ENCODE measurements around the gene NKG7.
A peak's percentile ranks its signal among the peaks of the same experiment; 100 is the strongest.

Gene NKG7

GRCh38 chr19:51365965-51366388 lies 6.5 kb downstream of the NKG7 start, which contains the start of gene ETFB:
ETFB (minus strand) TSS chr19:51366388; CDS start chr19:51366326, 62 bp downstream.
- no peak for DNase-seq
- peak within 1 kb of the TSS; percentile 97 for H3K27ac ChIP-seq (ENCODE audit: low read length)
- H3K9me3 ChIP-seq (ENCODE audit: insufficient read depth, low read length, severe bottlenecking): no peaks in the 10 kb centered on the region
- no peaks in the 10 kb centered on the region for H3K27me3 ChIP-seq (ENCODE audit: insufficient read depth, low read length, poor library complexity)
- peak within 1 kb of the TSS; percentile 71 to 88 for H3K4me3 ChIP-seq (ENCODE audit: low read depth in 1 of 2, low read length in 2 of 2)
- H3K79me2 ChIP-seq (ENCODE audit: insufficient read depth, low read length): peaks cover 42% of the 10 kb centered on the region
- H3K9ac ChIP-seq (ENCODE audit: low read depth, low read length): peak within 1 kb of the TSS; percentile 83
- peaks cover 4% of the 10 kb centered on the region; the same call in 1 of the 2 replicates for H3K36me3 ChIP-seq (ENCODE audit: insufficient read depth, low read length)
- peaks cover 52% of the 10 kb centered on the region for H3K4me1 ChIP-seq (ENCODE audit: insufficient read depth, low read length)
- H2AFZ ChIP-seq (ENCODE audit: low read depth, low read length): peak within 1 kb of the TSS; percentile 93
- ATAC-seq (ENCODE audit: insufficient read depth, low read depth): peak; percentile 6; the same call in 2 of the 3 replicates
- no peak for TF ChIP-seq EZH2 (IDR thresholded peaks at IDR 0.05; ENCODE audit: borderline replicate concordance, low read depth, low read length, severe bottlenecking)
- no peak for TF ChIP-seq CTCF (IDR thresholded peaks at IDR 0.05; ENCODE audit: borderline replicate concordance, extremely low read depth, low read length, poor library complexity, severe bottlenecking)
- peak within 1 kb of the TSS; percentile 88 for H3K4me2 ChIP-seq (ENCODE audit: insufficient read depth, low read length)
- peaks cover 11% of the 10 kb centered on the region for H4K20me1 ChIP-seq (ENCODE audit: insufficient read depth, low read length)

GRCh38 chr19:51365211-51365964 lies 7.1 kb downstream of the NKG7 start:
- DNase-seq: peak; percentile 31
- Histone ChIP-seq H3K4me2 (ENCODE audit: insufficient read depth, low read length) (peak overlapping the region; percentile 88), H3K4me1 (ENCODE audit: insufficient read depth, low read length) (peaks cover 46% of the 10 kb centered on the region), H3K4me3 (ENCODE audit: low read depth in 1 of 2, low read length in 2 of 2) (peak overlapping the region; percentile 71 to 88; a peak in 3 of 4 replicates), H3K9me3 (ENCODE audit: insufficient read depth, low read length, severe bottlenecking) (no peaks in the 10 kb centered on the region), H3K9ac (ENCODE audit: low read depth, low read length) (peak overlapping the region; percentile 83), H2AFZ (ENCODE audit: low read depth, low read length) (peak overlapping the region; percentile 93), H3K36me3 (ENCODE audit: insufficient read depth, low read length) (peaks cover 4% of the 10 kb centered on the region; the same call in 1 of the 2 replicates), H3K27me3 (ENCODE audit: insufficient read depth, low read length, poor library complexity) (no peaks in the 10 kb centered on the region), H3K79me2 (ENCODE audit: insufficient read depth, low read length) (peaks cover 42% of the 10 kb centered on the region), H3K27ac (ENCODE audit: low read length) (peak overlapping the region; percentile 92), H4K20me1 (ENCODE audit: insufficient read depth, low read length) (peaks cover 11% of the 10 kb centered on the region)
- TF ChIP-seq CTCF (IDR thresholded peaks at IDR 0.05; ENCODE audit: borderline replicate concordance, extremely low read depth, low read length, poor library complexity, severe bottlenecking) (peak; percentile 23), EZH2 (IDR thresholded peaks at IDR 0.05; ENCODE audit: borderline replicate concordance, low read depth, low read length, severe bottlenecking) (no peak)
- no peak for ATAC-seq (ENCODE audit: insufficient read depth, low read depth)

- peaks cover 44% of the 10 kb centered on the region for H3K4me1 ChIP-seq (ENCODE audit: insufficient read depth, low read length)
- peak overlapping the region; percentile 25; the same call in 1 of the 2 replicates for H3K9ac ChIP-seq (ENCODE audit: low read depth, low read length)
- H3K27ac ChIP-seq (ENCODE audit: low read length): no peak overlapping the region
- ATAC-seq (ENCODE audit: insufficient read depth, low read depth) (no peak), DNase-seq (no peak)
- H3K4me3 ChIP-seq (ENCODE audit: low read depth in 1 of 2, low read length in 2 of 2): peak overlapping the region in 1 of 2 experiments; percentile 18; a peak in 1 of 4 replicates
- H3K36me3 ChIP-seq (ENCODE audit: insufficient read depth, low read length): peaks cover 4% of the 10 kb centered on the region; the same call in 1 of the 2 replicates
- no peaks in the 10 kb centered on the region for H3K27me3 ChIP-seq (ENCODE audit: insufficient read depth, low read length, poor library complexity)
- H3K4me2 ChIP-seq (ENCODE audit: insufficient read depth, low read length): peak overlapping the region; percentile 43
- no peaks in the 10 kb centered on the region for H3K9me3 ChIP-seq (ENCODE audit: insufficient read depth, low read length, severe bottlenecking)
- TF ChIP-seq EZH2 (IDR thresholded peaks at IDR 0.05; ENCODE audit: borderline replicate concordance, low read depth, low read length, severe bottlenecking) (no peak), CTCF (IDR thresholded peaks at IDR 0.05; ENCODE audit: borderline replicate concordance, extremely low read depth, low read length, poor library complexity, severe bottlenecking) (no peak)
- H3K79me2 ChIP-seq (ENCODE audit: insufficient read depth, low read length): peaks cover 42% of the 10 kb centered on the region
- no peak overlapping the region for H2AFZ ChIP-seq (ENCODE audit: low read depth, low read length)
- H4K20me1 ChIP-seq (ENCODE audit: insufficient read depth, low read length): peaks cover 11% of the 10 kb centered on the region
Observed at GRCh38 chr19:51364200-51365106, 8.0 kb downstream of the NKG7 start.

All from DND-41 (cell line).